GM12891 (cell line): Measurements from ENCODE around the gene KLLN.
"Not testable (repeated sequence)": the region's sequence is repeated elsewhere in the genome, so short reads cannot be mapped to it uniquely, and the experiment has no call there.

Source experiments
- DNase-seq: peaks from one replicate; pipeline ENCODE4 v3.0.0; 2011; ENCODE audit warnings: low spot score; ENCODE audit not compliant: insufficient read length
- FAIRE-seq: peaks from 2 replicates; lab custom pipeline; 2011; peaks lifted over from hg19 to GRCh38; lab: Jason Lieb, UNC
- PAX5 ChIP-seq: IDR thresholded peaks from 2 replicates; pipeline ENCODE4 v1.6.1; 2011; ENCODE audit warnings: low read length, moderate library complexity, mild to moderate bottlenecking; ENCODE audit not compliant: insufficient read depth, severe bottlenecking
- POLR2A ChIP-seq: IDR thresholded peaks from 2 replicates; pipeline ENCODE4 v1.6.1; 2011; ENCODE audit warnings: low read depth, low read length, control low read depth
- POLR2AphosphoS5 ChIP-seq: IDR thresholded peaks from 2 replicates; pipeline ENCODE4 v1.6.1; 2011; ENCODE audit warnings: low read depth, low read length, control low read depth
- POU2F2 ChIP-seq: IDR thresholded peaks from 2 replicates; pipeline ENCODE4 v1.6.1; 2011; ENCODE audit warnings: low read depth, mild to moderate bottlenecking, control low read depth, low read length, moderate library complexity
- SPI1 ChIP-seq: IDR thresholded peaks from 2 replicates; pipeline ENCODE4 v1.6.1; 2011; ENCODE audit warnings: low read depth, low read length, control low read depth
- TAF1 ChIP-seq: IDR thresholded peaks from 2 replicates; pipeline ENCODE4 v1.6.1; 2011; ENCODE audit warnings: low read depth, low read length, control low read depth

The KLLN gene

DNA sequence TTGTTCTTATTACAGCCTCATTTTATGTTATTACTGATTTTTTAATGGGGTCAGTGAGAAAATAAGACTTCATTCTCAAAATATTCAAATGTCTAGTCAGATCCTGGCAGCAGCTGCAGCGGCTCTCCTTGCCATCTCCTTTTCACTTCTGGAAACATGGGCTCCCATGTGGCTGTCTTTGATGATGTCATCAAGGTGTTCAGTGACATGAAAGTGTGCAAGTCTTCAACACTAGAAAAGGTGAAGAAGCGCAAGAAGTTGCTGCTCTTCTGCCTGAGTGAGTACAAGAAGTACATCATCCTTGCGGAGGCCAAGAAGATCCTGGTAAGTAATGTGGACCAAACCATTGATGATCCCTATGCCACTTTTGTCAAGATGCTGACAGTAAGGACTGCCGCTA is 19.6 kb downstream of the KLLN start:
- FAIRE-seq, result peak; percentile 57
- DNase-seq, result no peak
- TF ChIP-seq PAX5 (no peak), POLR2AphosphoS5 (no peak), SPI1 (no peak), POLR2A (no peak), POU2F2 (no peak), TAF1 (no peak)

DNA sequence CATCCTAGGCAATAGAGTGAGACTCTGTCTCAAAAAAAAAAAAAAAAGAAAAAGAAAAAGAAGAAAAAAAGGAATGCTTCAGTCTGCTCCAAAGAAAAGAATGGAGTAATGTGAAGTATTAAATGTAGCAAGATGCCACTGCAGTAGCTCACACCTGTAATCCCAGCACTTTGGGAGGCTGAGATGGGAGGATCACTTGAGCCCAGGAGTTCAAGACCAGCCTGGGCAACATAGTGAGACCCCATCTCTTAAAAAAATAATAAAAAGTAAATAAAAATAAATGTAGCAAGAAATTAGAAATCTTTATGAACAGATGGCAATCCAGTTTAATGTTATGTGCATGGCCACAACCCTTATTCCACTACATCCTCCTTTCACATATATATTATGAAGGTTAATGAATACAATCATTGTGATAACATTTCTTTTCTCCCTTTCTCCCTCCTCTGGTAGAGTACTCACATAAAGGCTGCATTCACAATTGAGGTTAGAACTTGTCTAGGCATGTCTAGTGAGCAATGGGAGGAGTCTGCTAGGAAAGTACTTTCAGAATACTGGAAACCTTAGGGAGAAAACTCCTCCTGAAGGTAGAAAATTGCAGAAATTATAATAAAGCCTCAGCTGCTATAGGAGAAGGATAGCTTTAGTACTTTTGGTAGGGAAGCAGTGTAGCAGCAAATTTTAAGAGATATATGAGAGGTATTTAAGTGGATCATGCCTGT is 20.4 kb downstream of the KLLN start:
- FAIRE-seq (no peak), DNase-seq (no peak)
- TF ChIP-seq TAF1 (no peak), POLR2A (no peak), SPI1 (no peak), POU2F2 (no peak), PAX5 (no peak), POLR2AphosphoS5 (no peak)

DNA sequence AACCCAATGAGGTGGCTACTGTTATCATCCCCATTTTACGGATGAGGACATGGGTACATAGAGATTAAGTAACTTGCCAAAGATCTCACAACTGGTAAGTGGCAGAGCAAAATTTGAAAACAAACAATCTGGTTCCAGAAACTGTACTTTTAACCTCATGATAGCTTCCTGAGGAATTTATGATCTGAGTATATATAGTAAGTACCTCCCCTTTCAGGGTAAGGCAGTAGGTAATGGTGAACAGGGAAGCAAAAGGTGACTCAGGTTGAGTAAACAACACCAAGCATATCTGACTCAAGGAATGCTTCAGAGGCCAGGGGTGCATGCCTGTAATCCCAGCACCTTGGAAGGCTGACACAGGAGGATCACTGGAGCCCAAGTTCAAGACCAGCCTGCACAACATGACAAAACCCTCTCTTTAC is 21.1 kb downstream of the KLLN start:
- TF ChIP-seq TAF1 (no peak), POU2F2 (no peak), POLR2A (no peak), PAX5 (no peak), SPI1 (no peak), POLR2AphosphoS5 (no peak)
- DNase-seq (no peak), FAIRE-seq (peak; percentile 47)

DNA sequence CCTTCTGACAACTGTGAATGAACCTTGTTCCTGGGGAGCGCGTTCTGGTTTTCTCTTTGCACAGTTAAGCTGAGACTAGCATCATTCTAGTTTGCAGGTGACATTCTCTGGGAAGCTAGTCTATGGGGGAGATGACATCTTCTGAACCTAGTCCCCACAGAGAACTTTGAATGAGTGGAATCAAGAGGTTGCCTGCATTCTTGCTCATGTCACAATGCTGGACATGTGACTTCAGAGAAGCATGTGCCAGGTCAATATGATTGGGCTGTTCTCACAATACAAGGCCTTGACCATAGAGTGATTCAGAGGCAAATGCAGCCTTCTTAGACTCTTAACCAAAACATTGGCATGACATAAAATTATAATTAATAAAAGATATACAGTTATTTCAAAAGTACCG is 22.1 kb downstream of the KLLN start:
- DNase-seq (no peak), FAIRE-seq (peak; percentile 5)
- TF ChIP-seq POLR2AphosphoS5 (no peak), POU2F2 (no peak), TAF1 (no peak), SPI1 (no peak), POLR2A (no peak), PAX5 (no peak)

DNA sequence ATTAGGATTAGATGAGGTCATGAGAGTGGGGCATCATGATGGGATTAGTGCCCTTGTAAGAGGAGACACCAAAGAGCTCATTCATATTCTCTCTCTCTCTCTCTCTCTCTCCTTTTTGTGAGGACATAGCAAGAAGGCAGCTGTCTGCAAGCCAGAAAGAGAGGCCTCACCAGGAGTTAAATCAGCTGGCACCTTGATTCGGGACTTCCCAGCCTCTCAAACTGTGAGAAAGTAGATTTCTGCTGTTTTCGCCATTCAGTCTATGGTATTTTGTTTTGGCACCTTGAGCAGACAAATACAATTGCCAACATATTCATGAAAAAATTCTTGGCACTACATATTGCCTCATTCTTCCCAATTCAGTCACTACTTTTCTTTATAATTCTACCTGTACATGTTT is 24.7 kb downstream of the KLLN start:
- no peak for FAIRE-seq
- no peak for DNase-seq
- TF ChIP-seq TAF1, result no peak

DNA sequence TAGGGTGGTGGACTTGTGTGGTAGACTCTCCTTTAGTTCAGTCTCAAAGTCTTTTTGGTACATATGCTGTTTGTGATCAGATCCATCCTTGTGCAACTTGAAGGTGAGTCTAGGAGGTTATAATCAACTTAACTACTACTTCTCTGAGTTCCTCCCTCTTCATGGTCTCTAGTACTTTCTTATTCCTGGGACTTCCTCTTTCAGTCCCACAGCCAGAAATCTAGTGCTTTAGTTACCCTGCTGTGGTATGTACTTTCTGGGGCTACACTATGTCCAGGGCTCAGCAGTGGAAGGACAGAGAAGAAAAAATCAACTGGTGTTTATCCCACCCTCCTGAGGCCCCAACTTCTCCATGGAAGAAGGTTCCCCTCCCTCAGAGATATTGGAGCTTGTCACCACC is 25.9 kb downstream of the KLLN start:
- no peak for TF ChIP-seq POLR2AphosphoS5
- no peak for TF ChIP-seq PAX5
- no peak for TF ChIP-seq POLR2A
- TF ChIP-seq TAF1, result no peak
- peak; percentile 92 for TF ChIP-seq SPI1
- no peak for TF ChIP-seq POU2F2
- DNase-seq (no peak), FAIRE-seq (peak; percentile 87)

DNA sequence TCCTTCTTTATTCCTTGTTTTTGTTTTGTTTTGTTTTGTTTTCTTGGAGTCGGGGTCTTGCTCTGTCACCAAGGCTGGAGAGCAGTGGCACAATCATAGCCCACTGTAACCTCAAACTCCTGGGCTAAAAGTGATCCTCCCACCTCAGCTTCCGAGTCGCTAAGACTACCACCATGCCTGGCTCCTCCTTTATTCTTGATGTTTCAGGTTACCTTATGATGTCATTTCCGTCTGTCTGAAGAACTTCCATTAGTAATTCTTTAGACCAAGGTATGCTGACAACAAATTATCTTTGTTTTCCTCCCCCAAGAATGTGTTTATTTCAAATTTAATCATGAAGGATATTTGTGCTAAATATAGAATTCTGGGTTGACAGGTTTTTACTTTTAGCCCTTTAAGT is 27.2 kb downstream of the KLLN start:
- FAIRE-seq (no peak), DNase-seq (no peak)
- no peak for TF ChIP-seq POLR2A
- no peak for TF ChIP-seq PAX5
- TF ChIP-seq TAF1, result no peak
- TF ChIP-seq POU2F2, result no peak
- no peak for TF ChIP-seq SPI1
- no peak for TF ChIP-seq POLR2AphosphoS5

DNA sequence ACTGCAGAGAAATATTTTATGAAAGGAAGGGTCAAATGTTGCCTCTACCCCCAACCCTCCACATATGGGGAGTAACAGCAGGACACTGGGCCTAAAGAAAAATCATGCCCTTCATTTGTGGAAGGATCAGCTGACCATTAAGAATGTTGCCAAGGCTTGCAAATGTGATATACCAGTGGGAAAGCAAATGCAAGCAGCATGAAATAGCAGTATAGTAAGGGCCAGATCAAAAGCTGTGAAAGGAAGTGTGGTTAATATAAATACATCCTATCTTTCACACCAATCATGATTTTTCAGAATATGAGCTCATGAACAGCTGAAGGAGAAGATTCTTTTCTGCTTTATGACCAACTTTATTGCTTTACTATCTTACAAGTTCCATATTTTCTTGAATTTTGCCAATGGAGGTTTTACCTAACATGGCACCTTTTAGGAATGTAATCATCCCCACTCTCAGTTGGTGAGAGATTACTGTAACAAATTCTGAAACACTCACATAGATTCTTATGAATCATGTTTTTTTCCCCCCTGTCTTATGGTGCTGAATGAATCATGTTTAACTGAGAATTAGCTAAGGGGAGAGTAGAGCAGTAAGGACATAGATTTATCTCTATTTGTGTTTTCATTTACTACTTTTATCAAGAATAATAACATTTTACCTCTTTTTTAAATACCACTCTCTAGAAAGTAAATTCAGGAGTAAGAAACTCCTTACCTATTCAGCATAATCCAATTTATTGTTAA is 33.2 kb downstream of the KLLN start:
- FAIRE-seq (no peak), DNase-seq (no peak)
- TF ChIP-seq TAF1, result no peak

DNA sequence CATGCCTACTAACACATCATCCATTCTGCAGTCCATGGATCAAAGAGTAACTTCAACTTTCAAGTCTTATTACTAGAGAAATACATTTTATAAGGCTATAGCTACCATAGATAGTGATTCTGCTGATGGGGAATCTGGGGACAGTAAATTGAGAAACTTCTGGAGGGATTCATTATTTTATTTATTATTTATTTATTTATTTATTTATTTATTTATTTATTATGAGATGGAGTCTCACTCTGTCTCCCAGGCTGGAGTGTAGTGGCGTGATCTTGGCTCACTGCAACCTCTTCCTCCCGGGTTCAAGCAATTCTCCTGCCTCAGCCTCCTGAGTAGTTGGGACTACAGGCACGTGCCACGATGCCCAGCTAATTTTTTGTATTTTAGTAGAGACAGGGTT is 34.3 kb downstream of the KLLN start:
- FAIRE-seq, DNase-seq: not testable (repeated sequence)

DNA sequence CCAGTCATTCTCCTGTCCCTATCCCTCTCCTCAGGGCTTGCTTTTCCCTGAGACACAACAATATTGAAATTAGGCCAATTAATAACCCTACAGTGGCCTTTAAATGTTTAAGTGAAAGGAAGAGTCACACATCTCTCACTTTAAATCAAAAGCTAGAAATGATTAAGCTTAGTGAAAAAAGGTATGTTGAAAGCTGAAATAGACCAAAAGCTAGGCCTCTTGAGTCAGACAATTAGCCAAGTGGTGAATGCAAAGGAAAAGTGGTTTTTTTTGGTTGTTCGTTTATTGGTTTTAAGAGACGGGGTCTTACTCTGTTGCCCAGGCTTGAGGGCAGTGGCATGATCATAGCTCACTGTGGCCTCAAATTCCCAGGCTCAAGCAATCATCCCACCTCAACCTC is 35.7 kb downstream of the KLLN start:
- DNase-seq (no peak), FAIRE-seq (no peak)
- no peak for TF ChIP-seq POLR2AphosphoS5
- no peak for TF ChIP-seq POLR2A
- TF ChIP-seq TAF1, result no peak
- TF ChIP-seq PAX5, result no peak
- TF ChIP-seq SPI1, result no peak
- TF ChIP-seq POU2F2, result no peak
